Stimulated activated CD8-positive, alpha-beta memory T cell treated with anti-CD3 and anti-CD28 coated beads, Interleukin-2, amount 100 ng/mL, for 1 hour (primary cell): Measurements from ENCODE around the gene GUCY1A2.

ENCODE experiments used
- DNase-seq, 2 donors: peaks; one replicate each; pipeline ENCODE4 v3.0.0-alpha.2; 2020; ENCODE audit warnings: low read depth in 2 of 2

Gene GUCY1A2

DNA sequence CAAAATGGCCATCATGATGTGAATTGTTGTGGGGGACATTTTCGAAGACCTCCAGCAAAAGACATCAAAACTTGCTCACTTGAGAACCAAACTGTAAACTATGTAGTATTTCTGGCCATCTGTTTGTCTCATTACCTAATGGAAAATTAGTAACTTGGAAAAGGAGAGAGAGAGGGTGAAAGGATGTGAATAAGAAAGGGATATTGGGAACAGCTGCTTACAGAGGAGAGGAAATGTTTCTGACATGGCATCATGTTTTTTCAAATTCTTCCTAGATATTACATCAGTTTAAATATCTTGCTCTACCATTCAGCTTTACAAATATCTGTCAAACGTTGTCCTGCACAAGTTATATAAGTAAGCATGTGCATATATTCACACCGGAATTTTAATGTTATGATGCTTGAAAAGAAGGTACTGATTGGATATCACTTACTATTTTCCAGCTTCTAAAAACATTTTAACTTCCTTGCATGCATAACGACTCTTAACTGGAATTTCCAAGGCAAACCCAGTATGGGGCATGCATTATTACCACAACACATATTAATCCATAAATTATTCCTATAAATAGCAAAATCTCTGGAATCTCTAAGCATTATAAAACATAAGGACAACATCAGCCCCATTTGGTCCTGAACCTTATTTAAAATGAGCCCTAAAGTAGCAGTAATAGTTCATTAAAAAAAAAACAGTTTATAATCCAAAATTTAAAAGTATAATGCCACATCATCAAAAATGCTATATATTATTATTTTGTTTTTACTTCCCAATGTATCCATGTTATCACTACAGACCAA, 20.0 kb downstream of the GUCY1A2 start:
- no peak for DNase-seq

DNA sequence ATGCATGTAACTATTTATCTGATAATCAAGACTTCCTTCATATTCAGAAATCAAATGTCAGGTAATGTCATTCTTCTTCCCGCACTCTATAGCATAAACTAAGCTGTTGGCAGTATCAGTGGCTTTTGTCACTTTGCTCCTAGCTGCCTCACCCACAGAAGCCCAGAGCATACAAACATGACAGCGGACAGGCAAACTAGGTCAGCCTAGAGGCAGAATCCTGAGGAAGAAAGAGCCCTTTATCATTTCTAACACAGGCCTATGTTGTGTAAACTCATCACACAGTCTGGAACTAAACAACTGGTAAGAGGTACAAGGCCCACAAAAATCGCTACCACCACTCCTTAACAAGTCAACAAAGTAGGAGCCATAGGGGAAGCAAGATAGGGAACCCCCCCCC, 21.0 kb downstream of the GUCY1A2 start:
- no peak for DNase-seq

- no peak for DNase-seq
Observed at GRCh38 chr11:106996691-106997090, 21.6 kb downstream of the GUCY1A2 start.

DNA sequence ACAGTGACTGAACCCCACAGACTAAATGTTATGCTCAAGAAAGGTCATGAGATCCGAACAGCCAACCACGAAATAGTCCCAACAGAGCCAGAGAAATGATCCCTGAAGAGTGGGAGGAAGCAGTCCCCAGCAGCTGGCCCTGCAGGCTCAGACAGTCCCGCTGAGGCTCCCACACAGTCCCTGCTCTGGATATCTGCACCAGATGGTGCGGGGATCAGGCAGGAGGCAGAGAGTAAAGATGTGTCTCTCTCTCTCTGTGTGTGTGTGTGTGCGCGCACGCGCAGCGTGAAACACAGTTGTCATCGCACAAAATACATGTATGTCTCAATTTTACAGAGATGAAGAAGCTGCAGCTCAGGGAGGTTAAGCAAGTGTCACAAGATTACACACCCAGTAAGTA, 27.9 kb downstream of the GUCY1A2 start:
- DNase-seq = no peak

DNA sequence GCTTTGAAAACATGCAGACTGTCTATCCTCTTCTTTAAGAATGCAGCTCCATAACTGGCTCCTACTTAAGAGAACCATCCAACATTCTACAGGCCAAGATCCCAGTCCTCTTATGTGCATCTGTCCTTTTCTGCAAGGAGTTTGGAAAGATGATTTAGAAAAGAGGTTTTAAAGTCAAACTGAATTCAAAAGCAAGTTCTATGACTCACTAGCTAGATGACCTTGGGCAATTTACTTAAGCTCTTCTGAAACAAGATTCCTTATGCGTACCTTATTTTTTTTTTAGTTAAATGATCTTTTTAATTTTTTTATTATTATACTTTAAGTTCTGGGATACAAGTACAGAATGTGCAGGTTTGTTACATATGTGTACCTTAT, 29.2 kb downstream of the GUCY1A2 start:
- DNase-seq = no peak

GRCh38 chr11:106988151-106989077, 29.9 kb downstream of the GUCY1A2 start:
- DNase-seq = no peak

- no peak for DNase-seq
Observed at GRCh38 chr11:106986673-106987072, 31.6 kb downstream of the GUCY1A2 start.

DNA sequence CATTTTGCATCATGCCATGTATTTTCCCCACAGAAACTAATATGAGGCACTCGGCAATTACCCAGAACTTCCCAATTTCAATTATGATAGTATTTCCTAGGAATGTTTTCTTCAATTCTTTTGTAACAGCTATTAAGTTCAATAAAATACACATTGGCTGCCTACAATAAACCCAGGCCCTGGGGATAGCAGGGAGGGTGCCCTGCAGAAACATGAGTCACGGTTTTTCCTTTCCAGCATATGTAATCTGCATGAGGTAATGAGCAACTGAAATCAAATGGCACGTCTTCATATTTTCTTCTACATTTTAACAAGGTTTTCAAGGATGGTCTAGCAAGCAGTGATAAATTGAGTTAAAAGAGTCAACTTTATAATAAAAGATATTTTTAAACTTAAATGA, 32.0 kb downstream of the GUCY1A2 start:
- no peak for DNase-seq

- no peak for DNase-seq
Observed at GRCh38 chr11:106983991-106984390, 34.3 kb downstream of the GUCY1A2 start.

GRCh38 chr11:106983261-106983660, 35.0 kb downstream of the GUCY1A2 start:
- no peak for DNase-seq

- DNase-seq = no peak
Observed at GRCh38 chr11:106974831-106975230, 43.4 kb downstream of the GUCY1A2 start.

- no peak for DNase-seq
Observed at GRCh38 chr11:106971864-106972263, 46.4 kb downstream of the GUCY1A2 start.

DNA sequence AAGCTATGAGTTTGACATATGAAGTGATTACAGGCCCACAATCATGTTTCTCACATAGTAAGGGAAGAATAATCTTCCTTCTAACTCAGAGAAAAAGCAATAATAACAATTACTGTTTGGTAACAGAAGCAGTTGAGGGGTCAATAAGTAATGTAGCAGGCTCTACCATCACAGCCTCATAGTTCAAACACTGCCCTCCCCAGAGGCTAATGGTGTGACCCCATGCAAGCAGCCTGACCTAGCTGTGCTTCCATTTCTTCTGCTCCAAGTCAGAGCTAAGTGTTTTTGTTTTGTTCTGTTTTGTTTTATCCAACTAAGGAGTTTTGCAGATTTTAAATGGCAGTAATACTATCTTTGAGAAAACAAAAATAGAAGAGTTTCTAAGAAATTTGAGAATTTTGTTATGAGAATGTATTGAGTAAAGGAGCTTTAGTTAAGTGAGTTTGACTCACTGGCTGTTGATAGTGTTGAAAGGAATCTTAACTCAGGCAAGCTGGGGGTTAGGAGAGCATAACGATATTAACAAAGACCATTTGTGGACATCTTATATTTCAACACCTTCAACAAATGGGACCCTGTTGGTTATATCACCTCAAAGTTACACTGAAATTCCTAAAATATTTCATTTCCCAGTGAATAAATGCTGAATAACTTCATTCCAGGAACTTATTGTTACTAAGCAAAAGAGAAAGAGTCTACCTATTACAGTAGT, 48.5 kb downstream of the GUCY1A2 start:
- no peak for DNase-seq

DNA sequence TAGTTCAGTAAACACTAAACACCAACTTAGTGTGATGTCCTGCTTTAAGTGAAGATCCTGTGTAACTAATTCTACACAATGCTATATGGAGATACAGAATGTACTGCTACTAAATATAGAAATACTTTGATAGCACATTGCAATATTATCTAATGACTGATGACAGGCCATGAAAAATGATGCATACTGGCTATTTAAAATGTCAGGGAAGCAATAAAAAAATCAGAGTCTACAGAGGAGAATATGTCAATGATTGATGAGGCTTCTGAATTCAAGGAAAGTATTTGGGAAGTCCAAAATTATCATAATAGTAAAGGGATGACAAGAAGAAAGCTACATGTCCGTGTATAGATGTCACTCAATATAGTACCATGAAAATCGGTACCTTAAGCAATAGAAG, 55.3 kb downstream of the GUCY1A2 start:
- no peak for DNase-seq

DNA sequence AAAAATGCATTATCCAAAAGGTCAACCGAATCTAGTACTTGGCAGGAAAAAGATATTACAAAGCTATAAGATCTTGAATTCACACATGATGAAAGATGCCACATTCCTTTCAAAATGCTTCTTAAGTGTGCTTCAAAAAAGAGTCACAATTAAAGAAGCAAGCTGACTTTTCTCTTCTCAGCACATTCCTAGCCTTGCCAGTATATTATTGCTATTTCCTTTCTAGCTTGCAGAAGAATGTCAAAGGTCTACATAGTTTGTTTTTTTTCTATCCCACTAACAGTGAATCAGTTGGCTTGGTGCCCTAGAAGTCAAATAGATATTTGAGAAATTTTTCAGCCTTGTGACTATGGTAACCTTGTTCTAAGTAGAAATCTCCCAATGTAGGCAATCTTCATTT, 56.8 kb downstream of the GUCY1A2 start:
- no peak for DNase-seq

DNA sequence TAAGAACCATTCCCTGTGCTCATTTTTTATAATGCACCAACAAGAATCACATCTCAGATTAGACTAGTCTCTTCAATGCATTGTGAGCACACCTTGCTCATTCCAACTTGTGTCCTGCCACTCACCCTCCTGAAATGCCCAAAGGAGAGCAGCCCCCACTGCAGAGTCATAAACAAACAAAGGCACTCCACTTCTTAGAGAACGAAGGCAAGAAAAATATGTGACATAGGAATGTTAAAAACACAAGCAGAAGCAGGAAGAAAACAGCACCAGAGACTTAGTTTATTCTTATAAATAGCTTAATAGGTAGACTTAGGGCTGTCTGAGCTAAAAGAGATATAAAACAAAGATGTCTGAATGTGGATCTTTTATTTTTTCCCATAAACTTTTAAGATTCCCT, 57.2 kb downstream of the GUCY1A2 start:
- no peak for DNase-seq

GRCh38 chr11:106959800-106960199, 58.5 kb downstream of the GUCY1A2 start:
- no peak for DNase-seq

DNA sequence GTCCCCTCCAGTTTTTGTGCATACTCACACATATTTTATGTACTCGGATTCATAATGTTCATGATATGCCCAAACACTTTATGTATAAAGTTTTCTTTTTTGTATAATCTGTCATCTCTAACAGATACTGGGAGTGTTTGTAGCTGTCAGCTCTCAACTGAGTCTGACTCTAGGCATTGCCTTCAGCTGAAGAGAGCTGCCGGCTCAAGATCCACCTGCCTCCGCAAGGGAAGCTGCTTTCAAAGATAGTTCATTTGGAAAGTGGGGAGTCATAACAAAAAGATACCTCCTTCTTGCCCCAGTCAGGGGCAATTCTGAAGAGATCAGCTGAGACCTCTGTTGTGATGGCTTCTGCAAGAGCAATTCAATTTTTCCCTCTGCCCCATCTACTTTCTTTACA, 58.9 kb downstream of the GUCY1A2 start:
- no peak for DNase-seq

GRCh38 chr11:106958517-106959248, 59.6 kb downstream of the GUCY1A2 start:
- no peak for DNase-seq

- no peak for DNase-seq
Observed at GRCh38 chr11:106957030-106957482, 61.2 kb downstream of the GUCY1A2 start.

- no peak for DNase-seq
Observed at GRCh38 chr11:106950067-106950491, 68.2 kb downstream of the GUCY1A2 start.
